Measurements from ENCODE around the gene HOMER3. TPM values are rescaled to one million over a fixed set of nuclear protein-coding genes. Genes with fewer than 3 reads are reported as not detected.
"Not testable (repeated sequence)": the region's sequence is repeated elsewhere in the genome, so short reads cannot be mapped to it uniquely, and the experiment has no call there.

HOMER3 gene
- total and polyA plus RNA-seq, 2 donors (not counting 3 experiments of a cell fraction or from before 2014, with no cell fraction given), result 139 to 184 TPM

DNA sequence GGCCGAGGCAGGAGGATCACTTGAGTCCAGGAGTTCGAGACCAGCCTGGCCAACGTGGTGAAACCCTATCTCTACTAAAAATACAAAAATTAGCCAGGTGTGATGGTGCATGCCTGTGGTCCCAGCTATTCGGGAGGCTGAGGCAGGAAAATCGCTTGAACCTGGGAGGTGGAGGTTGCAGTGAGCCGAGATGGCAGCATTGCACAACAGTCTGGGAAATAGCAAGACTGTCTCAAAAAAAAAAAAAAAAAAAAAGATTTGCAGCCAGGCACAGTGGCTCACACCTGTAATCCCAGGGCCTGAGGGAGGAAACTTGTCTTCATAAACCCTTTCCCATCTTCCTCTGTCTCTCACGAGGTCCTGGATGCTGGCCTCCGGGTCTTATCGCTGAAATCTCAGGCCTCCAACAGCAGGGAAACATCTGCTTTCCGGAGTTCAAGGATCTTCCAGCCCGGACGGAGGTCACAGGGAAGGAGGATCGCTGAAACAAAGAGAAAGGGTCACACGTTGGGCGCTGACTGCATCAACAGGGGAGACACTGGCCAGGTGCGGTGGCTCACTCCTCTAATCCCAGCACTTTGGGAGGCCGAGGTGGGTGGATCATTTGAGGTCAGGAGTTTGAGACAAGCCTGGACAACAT, 11.5 kb upstream of the HOMER3 start:
- BruUV-seq (replicated peaks); H2AFZ ChIP-seq (ENCODE audit: low read depth, low read length); H3K36me3 ChIP-seq (ENCODE audit: control insufficient read depth in 2 of 2, extremely low read depth in 1 of 2, insufficient read depth in 2 of 2, low read length in 2 of 2); H3K9ac ChIP-seq (replicated peaks; ENCODE audit: extremely low read depth, insufficient read depth, low read length); H3K27me3 ChIP-seq (ENCODE audit: control insufficient read depth in 2 of 2, insufficient read depth in 2 of 2, low read length in 2 of 2); H3K27ac ChIP-seq (ENCODE audit: insufficient read depth, low read depth, low read length); H3K4me2 ChIP-seq (ENCODE audit: insufficient read depth, low read length); H3K4me1 ChIP-seq (ENCODE audit: control insufficient read depth, extremely low read depth, insufficient read depth, low read length); H3K9me3 ChIP-seq (replicated peaks; ENCODE audit: control insufficient read depth, insufficient read depth, low read length); H3K79me2 ChIP-seq (ENCODE audit: control insufficient read depth, insufficient read depth, low read length); H3K4me3 ChIP-seq (replicated peaks in 1 of 3; ENCODE audit: insufficient read depth in 1 of 3, low read depth in 1 of 3, low read length in 3 of 3); H3K9me1 ChIP-seq (replicated peaks; ENCODE audit: control insufficient read depth, extremely low read depth, insufficient read depth, low read length); dilution Hi-C loops (cut with MboI; ENCODE audit: extremely low pct_ligation_motif_present, low sequenced_read_pairs); H4K20me1 ChIP-seq (replicated peaks; ENCODE audit: control insufficient read depth, extremely low read depth, insufficient read depth, low read length); FAIRE-seq: not testable (repeated sequence)
- CTCF ChIA-PET, result interaction anchor here (2.6 kb wide), 1 partner anchor 35 kb away, joined by 10 read pairs; no protein-coding TSS in a partner anchor
- DNase-seq (ENCODE audit: low read depth, low spot score), result peak; percentile 62
- TF ChIP-seq GATA2 (IDR thresholded peaks at IDR 0.05; ENCODE audit: insufficient read depth, insufficient read length, low read depth, low read length) (peak; percentile 77), POLR2AphosphoS5 (IDR thresholded peaks at IDR 0.05; ENCODE audit: insufficient read depth, low read depth, low read length) (peak; percentile 31)
- intact Hi-C loops (cut with micrococcal nuclease), result loop anchor here (2.0 kb wide), 1 partner anchor 16 kb away; no protein-coding TSS in a partner anchor
- POLR2A ChIA-PET, result interaction anchor here (0.6 to 0.7 kb wide), 2 partner anchors 12 to 13 kb away, joined by 3 read pairs; no protein-coding TSS in a partner anchor

DNA sequence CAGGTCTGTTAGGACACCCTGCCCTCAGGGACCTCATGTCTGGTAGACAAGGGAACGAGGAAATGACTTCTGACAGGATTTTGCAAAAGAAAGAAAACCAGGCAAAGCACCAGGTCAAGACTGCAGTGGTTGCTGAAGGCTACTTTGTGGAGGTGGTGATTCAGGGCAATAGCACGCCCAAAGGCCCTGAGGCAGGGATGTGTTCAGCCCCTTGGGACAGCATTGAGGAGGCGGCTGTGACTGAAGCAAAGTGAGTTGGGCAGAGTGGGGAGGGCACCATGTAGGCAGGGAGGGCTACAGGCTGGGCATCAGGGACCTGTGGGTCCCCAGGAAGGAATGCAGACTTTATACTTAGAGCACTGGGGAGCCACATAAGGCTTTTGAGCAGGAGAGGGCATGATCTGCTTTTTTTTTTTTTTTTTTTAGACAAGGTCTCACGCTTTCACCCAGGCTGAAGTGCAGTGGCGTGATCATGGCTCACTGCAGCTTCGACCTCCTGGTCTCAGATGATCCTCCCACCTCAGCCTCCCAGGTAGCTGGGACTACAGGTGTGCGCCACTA, 10.8 kb upstream of the HOMER3 start:
- no peaks in the 10 kb centered on the region for H3K36me3 ChIP-seq (ENCODE audit: control insufficient read depth in 2 of 2, extremely low read depth in 1 of 2, insufficient read depth in 2 of 2, low read length in 2 of 2)
- no TSS peak for BruUV-seq (replicated peaks)
- intact Hi-C loops (cut with micrococcal nuclease), result loop anchor here (2.0 kb wide), 1 partner anchor 17 kb away; no protein-coding TSS in a partner anchor
- FAIRE-seq, result no peak
- H3K9me1 ChIP-seq (replicated peaks; ENCODE audit: control insufficient read depth, extremely low read depth, insufficient read depth, low read length), result no peaks in the 10 kb centered on the region
- ChIA-PET CTCF (interaction anchor here (2.6 kb wide), 1 partner anchor 35 kb away, joined by 10 read pairs; no protein-coding TSS in a partner anchor), POLR2A (interaction anchor here (0.7 kb wide), 1 partner anchor 13 kb away, joined by 3 read pairs; no protein-coding TSS in a partner anchor)
- no peak overlapping the region for H3K4me3 ChIP-seq (replicated peaks in 1 of 3; ENCODE audit: insufficient read depth in 1 of 3, low read depth in 1 of 3, low read length in 3 of 3)
- H2AFZ ChIP-seq (ENCODE audit: low read depth, low read length), result no peak overlapping the region
- TF ChIP-seq FOS (IDR thresholded peaks at IDR 0.05; ENCODE audit: borderline replicate concordance, insufficient read depth, low read length), result no peak
- TF ChIP-seq GATA2 (IDR thresholded peaks at IDR 0.05; ENCODE audit: insufficient read depth, insufficient read length, low read depth, low read length), result no peak
- no peak for TF ChIP-seq MYC (IDR thresholded peaks at IDR 0.05; ENCODE audit: low read depth, low read length)
- TF ChIP-seq JUN (IDR thresholded peaks at IDR 0.05; ENCODE audit: borderline replicate concordance, insufficient read depth, insufficient read length, low read depth), result no peak
- TF ChIP-seq EZH2 (IDR thresholded peaks at IDR 0.05; ENCODE audit: borderline replicate concordance, low read depth, low read length, severe bottlenecking), result no peak
- no peak for TF ChIP-seq POLR2A (IDR thresholded peaks at IDR 0.05; ENCODE audit: low read depth, low read length)
- TF ChIP-seq MAX (IDR thresholded peaks at IDR 0.05; ENCODE audit: insufficient read depth, insufficient read length), result no peak
- TF ChIP-seq POLR2AphosphoS5 (IDR thresholded peaks at IDR 0.05; ENCODE audit: insufficient read depth, low read depth, low read length), result no peak
- TF ChIP-seq, protein P1, sequence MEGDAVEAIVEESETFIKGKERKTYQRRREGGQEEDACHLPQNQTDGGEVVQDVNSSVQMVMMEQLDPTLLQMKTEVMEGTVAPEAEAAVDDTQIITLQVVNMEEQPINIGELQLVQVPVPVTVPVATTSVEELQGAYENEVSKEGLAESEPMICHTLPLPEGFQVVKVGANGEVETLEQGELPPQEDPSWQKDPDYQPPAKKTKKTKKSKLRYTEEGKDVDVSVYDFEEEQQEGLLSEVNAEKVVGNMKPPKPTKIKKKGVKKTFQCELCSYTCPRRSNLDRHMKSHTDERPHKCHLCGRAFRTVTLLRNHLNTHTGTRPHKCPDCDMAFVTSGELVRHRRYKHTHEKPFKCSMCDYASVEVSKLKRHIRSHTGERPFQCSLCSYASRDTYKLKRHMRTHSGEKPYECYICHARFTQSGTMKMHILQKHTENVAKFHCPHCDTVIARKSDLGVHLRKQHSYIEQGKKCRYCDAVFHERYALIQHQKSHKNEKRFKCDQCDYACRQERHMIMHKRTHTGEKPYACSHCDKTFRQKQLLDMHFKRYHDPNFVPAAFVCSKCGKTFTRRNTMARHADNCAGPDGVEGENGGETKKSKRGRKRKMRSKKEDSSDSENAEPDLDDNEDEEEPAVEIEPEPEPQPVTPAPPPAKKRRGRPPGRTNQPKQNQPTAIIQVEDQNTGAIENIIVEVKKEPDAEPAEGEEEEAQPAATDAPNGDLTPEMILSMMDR (IDR thresholded peaks at IDR 0.05; ENCODE audit: extremely low read depth in 1 of 2, insufficient read depth in 1 of 2, low read depth in 1 of 2, low read length in 2 of 2), result no peak
- H3K79me2 ChIP-seq (ENCODE audit: control insufficient read depth, insufficient read depth, low read length), result no peaks in the 10 kb centered on the region
- H4K20me1 ChIP-seq (replicated peaks; ENCODE audit: control insufficient read depth, extremely low read depth, insufficient read depth, low read length), result no peaks in the 10 kb centered on the region
- H3K9ac ChIP-seq (replicated peaks; ENCODE audit: extremely low read depth, insufficient read depth, low read length), result no peak overlapping the region
- dilution Hi-C loops (cut with MboI; ENCODE audit: extremely low pct_ligation_motif_present, low sequenced_read_pairs), result no loop called here
- DNase-seq (ENCODE audit: low read depth, low spot score), result peak; percentile 17
- H3K4me1 ChIP-seq (ENCODE audit: control insufficient read depth, extremely low read depth, insufficient read depth, low read length), result no peaks in the 10 kb centered on the region
- no peaks in the 10 kb centered on the region for H3K9me3 ChIP-seq (replicated peaks; ENCODE audit: control insufficient read depth, insufficient read depth, low read length)
- H3K27ac ChIP-seq (ENCODE audit: insufficient read depth, low read depth, low read length), result no peak overlapping the region
- no peaks in the 10 kb centered on the region for H3K27me3 ChIP-seq (ENCODE audit: control insufficient read depth in 2 of 2, insufficient read depth in 2 of 2, low read length in 2 of 2)
- H3K4me2 ChIP-seq (ENCODE audit: insufficient read depth, low read length), result no peak overlapping the region

Data from endothelial cell of umbilical vein (primary cell).